ENCODE measurements around the gene PRDX2.
"Not testable (repeated sequence)": the region's sequence is repeated elsewhere in the genome, so short reads cannot be mapped to it uniquely, and the experiment has no call there.

Gene PRDX2

GRCh38 chr19:12801466-12802266, at the start of gene PRDX2, which contains the start of gene THSD8:
Gene PRDX2 (minus strand): TSS chr19:12801800. CDS start chr19:12801261, 539 bp downstream.
Gene THSD8 (plus strand): TSS chr19:12802069. CDS start chr19:12802072, 3 bp downstream.
- peak within 1 kb of the TSS; percentile 92 for H3K4me2 ChIP-seq (ENCODE audit: low read length)
- H3K36me3 ChIP-seq (replicated peaks; ENCODE audit: low read depth, low read length) = peaks cover 16% of the 10 kb centered on the region
- no peak for TF ChIP-seq EZH2phosphoT487 (IDR thresholded peaks at IDR 0.05; ENCODE audit: low read depth)
- 0 out of 2 replicates have a peak, but pooled peaks have one; percentile 17 for TF ChIP-seq CTCF (IDR thresholded peaks at IDR 0.05; ENCODE audit: low read depth, low read length)
- no peaks in the 10 kb centered on the region for H4K20me1 ChIP-seq (ENCODE audit: insufficient read depth, low read length)
- H3K4me1 ChIP-seq (ENCODE audit: low read length) = peaks cover 21% of the 10 kb centered on the region
- H3K4me3 ChIP-seq (ENCODE audit: low read length) = peak within 1 kb of the TSS; percentile 91
- H3K9me3 ChIP-seq (ENCODE audit: insufficient read depth, low read length) = no peaks in the 10 kb centered on the region
- H3K9ac ChIP-seq (ENCODE audit: low read length) = peak within 1 kb of the TSS; percentile 96
- H3K27me3 ChIP-seq (ENCODE audit: low read depth, low read length) = no peaks in the 10 kb centered on the region
- H2AFZ ChIP-seq (ENCODE audit: low read depth, low read length) = peak within 1 kb of the TSS; percentile 86
- H3K79me2 ChIP-seq (ENCODE audit: low read length) = peaks cover 24% of the 10 kb centered on the region
- H3K27ac ChIP-seq (ENCODE audit: low read length) = peak within 1 kb of the TSS; percentile 56

GRCh38 chr19:12847159-12848139, 45.8 kb upstream of the PRDX2 start:
- TF ChIP-seq EZH2phosphoT487 (IDR thresholded peaks at IDR 0.05; ENCODE audit: low read depth) (no peak), CTCF (IDR thresholded peaks at IDR 0.05; ENCODE audit: low read depth, low read length) (peak; percentile 99)
- Histone ChIP-seq H3K9me3 (ENCODE audit: insufficient read depth, low read length) (no peaks in the 10 kb centered on the region), H3K79me2 (ENCODE audit: low read length) (no peaks in the 10 kb centered on the region), H3K9ac (ENCODE audit: low read length) (no peak overlapping the region), H3K36me3 (replicated peaks; ENCODE audit: low read depth, low read length) (peaks cover 6% of the 10 kb centered on the region), H3K27ac (ENCODE audit: low read length) (no peak overlapping the region), H3K4me3 (ENCODE audit: low read length) (peak overlapping the region; percentile 61), H3K4me2 (ENCODE audit: low read length) (peak overlapping the region; percentile 85), H3K4me1 (ENCODE audit: low read length) (peaks cover 7% of the 10 kb centered on the region; the same call in 1 of the 2 replicates), H2AFZ (ENCODE audit: low read depth, low read length) (no peak overlapping the region), H4K20me1 (ENCODE audit: insufficient read depth, low read length) (no peaks in the 10 kb centered on the region), H3K27me3 (ENCODE audit: low read depth, low read length) (no peaks in the 10 kb centered on the region)

GRCh38 chr19:12846613-12847012, 45.0 kb upstream of the PRDX2 start:
- not testable (repeated sequence) for H3K9me3 ChIP-seq (ENCODE audit: insufficient read depth, low read length); H3K9ac ChIP-seq (ENCODE audit: low read length); H3K27ac ChIP-seq (ENCODE audit: low read length); H3K79me2 ChIP-seq (ENCODE audit: low read length); H2AFZ ChIP-seq (ENCODE audit: low read depth, low read length); H3K4me3 ChIP-seq (ENCODE audit: low read length); H3K4me1 ChIP-seq (ENCODE audit: low read length); H4K20me1 ChIP-seq (ENCODE audit: insufficient read depth, low read length); H3K27me3 ChIP-seq (ENCODE audit: low read depth, low read length); H3K4me2 ChIP-seq (ENCODE audit: low read length); H3K36me3 ChIP-seq (replicated peaks; ENCODE audit: low read depth, low read length)

GRCh38 chr19:12843999-12844732, 42.6 kb upstream of the PRDX2 start:
- Histone ChIP-seq H3K4me1 (ENCODE audit: low read length) (peaks cover 10% of the 10 kb centered on the region), H3K9ac (ENCODE audit: low read length) (no peak overlapping the region), H3K27me3 (ENCODE audit: low read depth, low read length) (no peaks in the 10 kb centered on the region), H3K79me2 (ENCODE audit: low read length) (peaks cover 3% of the 10 kb centered on the region; the same call in 1 of the 2 replicates), H4K20me1 (ENCODE audit: insufficient read depth, low read length) (0 out of 2 replicates have a peak, but pooled peaks cover 6% of the 10 kb centered on the region), H3K36me3 (replicated peaks; ENCODE audit: low read depth, low read length) (peaks cover 14% of the 10 kb centered on the region), H2AFZ (ENCODE audit: low read depth, low read length) (no peak overlapping the region), H3K9me3 (ENCODE audit: insufficient read depth, low read length) (no peaks in the 10 kb centered on the region), H3K27ac (ENCODE audit: low read length) (no peak overlapping the region), H3K4me2 (ENCODE audit: low read length) (no peak overlapping the region), H3K4me3 (ENCODE audit: low read length) (no peak overlapping the region)
- TF ChIP-seq EZH2phosphoT487 (IDR thresholded peaks at IDR 0.05; ENCODE audit: low read depth) (no peak), CTCF (IDR thresholded peaks at IDR 0.05; ENCODE audit: low read depth, low read length) (no peak)
